Lung microvascular endothelial cell (primary cell): ENCODE measurements around the gene FAM120B. TPM values are rescaled to one million over a fixed set of nuclear protein-coding genes. Genes with fewer than 3 reads are reported as not detected.

ENCODE experiments used
- DNase-seq, 2 donors: peaks; one replicate each; pipeline versions ENCODE4 v3.0.0 to v3.0.0-alpha.2; 2010; ENCODE audit warnings: low read depth in 2 of 2
- total RNA-seq: library from RNA; depleted of rRNA; stranded (reverse); fragments of >200 nt; gene quantifications from 2 replicates; pipeline ENCODE4 v1.2.1, GENCODE V29; 2014

Gene FAM120B
- total RNA-seq, 1 donor from 2014 or later, result 10.9 TPM

- DNase-seq, result no peak
Measured at GRCh38 chr6:170355661-170356060, 49.1 kb downstream of the FAM120B start.

- no peak for DNase-seq
Measured at GRCh38 chr6:170357812-170358211, 51.3 kb downstream of the FAM120B start.

- DNase-seq, result no peak
Measured at GRCh38 chr6:170358496-170358895, 51.9 kb downstream of the FAM120B start.

GRCh38 chr6:170360476-170360875 lies 53.9 kb downstream of the FAM120B start:
- DNase-seq, result peak in 1 of 2 donors; percentile 95

GRCh38 chr6:170361335-170361734 lies 54.8 kb downstream of the FAM120B start:
- DNase-seq, result no peak

- no peak for DNase-seq
Measured at GRCh38 chr6:170362121-170362520, 55.6 kb downstream of the FAM120B start.

- no peak for DNase-seq
Measured at GRCh38 chr6:170363255-170363654, 56.7 kb downstream of the FAM120B start.

- no peak for DNase-seq
Measured at GRCh38 chr6:170365121-170365520, 58.6 kb downstream of the FAM120B start.

- no peak for DNase-seq
Measured at GRCh38 chr6:170365593-170365992, 59.0 kb downstream of the FAM120B start.

GRCh38 chr6:170366248-170366960 lies 59.8 kb downstream of the FAM120B start:
- DNase-seq, result no peak

- DNase-seq, result peak in 1 of 2 donors; percentile 51
Measured at GRCh38 chr6:170367241-170367640, 60.7 kb downstream of the FAM120B start.

GRCh38 chr6:170368544-170368943 lies 62.0 kb downstream of the FAM120B start:
- DNase-seq, result no peak

GRCh38 chr6:170369403-170369802 lies 62.8 kb downstream of the FAM120B start:
- DNase-seq, result no peak

- no peak for DNase-seq
Measured at GRCh38 chr6:170370416-170370815, 63.9 kb downstream of the FAM120B start.

- DNase-seq, result peak in 1 of 2 donors; percentile 34
Measured at GRCh38 chr6:170371080-170371479, 64.5 kb downstream of the FAM120B start.

- no peak for DNase-seq
Measured at GRCh38 chr6:170371588-170371987, 65.0 kb downstream of the FAM120B start.

GRCh38 chr6:170372380-170373325 lies 66.1 kb downstream of the FAM120B start:
- no peak for DNase-seq

GRCh38 chr6:170374571-170375444 lies 68.2 kb downstream of the FAM120B start:
- DNase-seq, result no peak

GRCh38 chr6:170375661-170376060 lies 69.1 kb downstream of the FAM120B start:
- no peak for DNase-seq

- DNase-seq, result no peak
Measured at GRCh38 chr6:170376386-170377043, 70.0 kb downstream of the FAM120B start.

GRCh38 chr6:170378502-170378901 lies 71.9 kb downstream of the FAM120B start:
- peak; percentile 23 to 31 for DNase-seq
